HepG2 (cell line): Measurements from ENCODE around the gene DPT. TPM values are rescaled to one million over a fixed set of nuclear protein-coding genes. Genes with fewer than 3 reads are reported as not detected.

Source experiments
- HOXA3 ChIP-seq: sonication (generic); formaldehyde crosslinking; IDR thresholded peaks from 2 replicates; pipeline ENCODE4 v1.5.0; 2020; ENCODE audit warnings: missing genetic modification reagents
- JARID2 ChIP-seq: sonication (generic); formaldehyde crosslinking; IDR thresholded peaks from 2 replicates; pipeline ENCODE4 v1.8.1; 2023; ENCODE audit warnings: missing genetic modification reagents, inconsistent platforms; ENCODE audit not compliant: insufficient replicate concordance
- KDM4B ChIP-seq: sonication (generic); formaldehyde crosslinking; IDR thresholded peaks from 2 replicates; pipeline ENCODE4 v1.4.0; 2020; ENCODE audit warnings: missing genetic modification reagents
- MAFG ChIP-seq: sonication (generic); formaldehyde crosslinking; IDR thresholded peaks from 2 replicates; pipeline ENCODE4 v1.5.1; 2020; ENCODE audit warnings: mild to moderate bottlenecking, missing genetic modification reagents
- NCOA1 ChIP-seq: sonication (generic); formaldehyde crosslinking; IDR thresholded peaks from 2 replicates; pipeline ENCODE4 v1.9.0; 2021; ENCODE audit warnings: missing genetic modification reagents
- PAF1 ChIP-seq: IDR thresholded peaks from 2 replicates; pipeline ENCODE4 v1.6.1; 2016; ENCODE audit warnings: missing genetic modification reagents, missing compliant biosample characterization
- RFX5 ChIP-seq: IDR thresholded peaks from 2 replicates; pipeline ENCODE4 v1.6.1; 2011; ENCODE audit warnings: low read depth, low read length, improper control_type of control experiment
- RXRB ChIP-seq: IDR thresholded peaks from 2 replicates; pipeline ENCODE4 v1.6.1; 2016; ENCODE audit warnings: borderline replicate concordance, missing genetic modification reagents, missing compliant biosample characterization
- SMC3 ChIP-seq: IDR thresholded peaks from 2 replicates; pipeline ENCODE4 v1.6.1; 2011; ENCODE audit warnings: low read length, improper control_type of control experiment
- SNAPC2 ChIP-seq: sonication (generic); formaldehyde crosslinking; IDR thresholded peaks from 2 replicates; pipeline ENCODE4 v1.8.1; 2022; ENCODE audit warnings: mild to moderate bottlenecking, missing genetic modification reagents
- STAT5B ChIP-seq: sonication (generic); formaldehyde crosslinking; IDR thresholded peaks from 2 replicates; pipeline ENCODE4 v1.4.0; 2020; ENCODE audit warnings: missing genetic modification reagents
- SUZ12 ChIP-seq: fragments of 150-350 bp; IDR thresholded peaks from 2 replicates; pipeline ENCODE4 v1.6.1; 2014; ENCODE audit warnings: low read depth, low read length
- TAF15 ChIP-seq: fragments of 200-400 bp; formaldehyde crosslinking; IDR thresholded peaks from one replicate; pipeline ENCODE4 v1.6.1; 2018; ENCODE audit warnings: mild to moderate bottlenecking, low read depth, low read length; ENCODE audit not compliant: poor library complexity, severe bottlenecking
- YEATS2 ChIP-seq: sonication (generic); formaldehyde crosslinking; IDR thresholded peaks from 2 replicates; pipeline ENCODE4 v1.4.0; 2020; ENCODE audit warnings: missing genetic modification reagents, borderline replicate concordance
- ZFP41 ChIP-seq: sonication (generic); formaldehyde crosslinking; IDR thresholded peaks from 2 replicates; pipeline ENCODE4 v1.4.0; 2020; ENCODE audit warnings: mild to moderate bottlenecking, missing genetic modification reagents, borderline replicate concordance
- ZNF12 ChIP-seq: sonication (generic); formaldehyde crosslinking; IDR thresholded peaks from 2 replicates; pipeline ENCODE4 v1.5.0; 2020; ENCODE audit warnings: missing genetic modification reagents
- ZNF235 ChIP-seq: sonication (generic); formaldehyde crosslinking; IDR thresholded peaks from 2 replicates; pipeline ENCODE4 v1.8.1; 2023; ENCODE audit warnings: mild to moderate bottlenecking, missing genetic modification reagents, borderline replicate concordance
- ZNF263 ChIP-seq: sonication (generic); formaldehyde crosslinking; IDR thresholded peaks from 2 replicates; pipeline ENCODE4 v1.4.0; 2020; ENCODE audit warnings: missing genetic modification reagents
- ZNF282 ChIP-seq: fragments of 450-650 bp; IDR thresholded peaks from 2 replicates; pipeline ENCODE4 v1.6.1; 2018; ENCODE audit not compliant: partially characterized antibody
- ZNF34 ChIP-seq: sonication (generic); formaldehyde crosslinking; IDR thresholded peaks from 2 replicates; pipeline ENCODE4 v1.4.0; 2020; ENCODE audit warnings: mild to moderate bottlenecking, missing genetic modification reagents, borderline replicate concordance
- ZNF737 ChIP-seq: sonication (generic); formaldehyde crosslinking; IDR thresholded peaks from 2 replicates; pipeline ENCODE4 v1.5.0; 2020; ENCODE audit warnings: missing genetic modification reagents, mild to moderate bottlenecking, borderline replicate concordance
- polyA plus RNA-seq, 8 experiments: library from polyadenylated mRNA; depleted of rRNA in 3 of 8; stranded (reverse) in 7 of 8; unstranded in 1 of 8; fragments of >200 nt; fragmentation: Illumina TruSeq in 4 of 8; extraction: Trizol in 4 of 8; gene quantifications; 2 replicates each; pipeline versions ENCODE4 v1.2.1 to v1.2.3, GENCODE V29; 2011 to 2016; ENCODE audit warnings: low read depth in 4 of 8, missing spikeins in 1 of 8, mixed read lengths in 1 of 8; ENCODE audit not compliant: insufficient read depth in 1 of 8
- total RNA-seq, 5 experiments: library from RNA; depleted of rRNA; stranded (reverse); fragments of >200 nt; fragmentation: Illumina TruSeq; extraction: Trizol; gene quantifications; 2 replicates each; pipeline ENCODE4 v1.2.3, GENCODE V29; 2016; ENCODE audit warnings: low read depth in 1 of 5
- TF ChIP-seq, protein P1 (sequence below): IDR thresholded peaks from 2 replicates; pipeline ENCODE4 v1.6.1; 2012; ENCODE audit warnings: low read depth, low read length, improper control_type of control experiment
- TF ChIP-seq, protein P2 (sequence below): sonication (generic); formaldehyde crosslinking; IDR thresholded peaks from 2 replicates; pipeline ENCODE4 v1.5.0; 2020; ENCODE audit warnings: missing genetic modification reagents
- TF ChIP-seq, protein P3 (sequence below): sonication (generic); formaldehyde crosslinking; IDR thresholded peaks from 2 replicates; pipeline ENCODE4 v1.4.0; 2020; ENCODE audit warnings: missing genetic modification reagents, borderline replicate concordance

The DPT gene
- total and polyA plus RNA-seq, 2 of the 13 experiments (the other 11 are each of a cell fraction or from before 2014, with no cell fraction given), result 0.04 TPM; not detected in 1

DNA sequence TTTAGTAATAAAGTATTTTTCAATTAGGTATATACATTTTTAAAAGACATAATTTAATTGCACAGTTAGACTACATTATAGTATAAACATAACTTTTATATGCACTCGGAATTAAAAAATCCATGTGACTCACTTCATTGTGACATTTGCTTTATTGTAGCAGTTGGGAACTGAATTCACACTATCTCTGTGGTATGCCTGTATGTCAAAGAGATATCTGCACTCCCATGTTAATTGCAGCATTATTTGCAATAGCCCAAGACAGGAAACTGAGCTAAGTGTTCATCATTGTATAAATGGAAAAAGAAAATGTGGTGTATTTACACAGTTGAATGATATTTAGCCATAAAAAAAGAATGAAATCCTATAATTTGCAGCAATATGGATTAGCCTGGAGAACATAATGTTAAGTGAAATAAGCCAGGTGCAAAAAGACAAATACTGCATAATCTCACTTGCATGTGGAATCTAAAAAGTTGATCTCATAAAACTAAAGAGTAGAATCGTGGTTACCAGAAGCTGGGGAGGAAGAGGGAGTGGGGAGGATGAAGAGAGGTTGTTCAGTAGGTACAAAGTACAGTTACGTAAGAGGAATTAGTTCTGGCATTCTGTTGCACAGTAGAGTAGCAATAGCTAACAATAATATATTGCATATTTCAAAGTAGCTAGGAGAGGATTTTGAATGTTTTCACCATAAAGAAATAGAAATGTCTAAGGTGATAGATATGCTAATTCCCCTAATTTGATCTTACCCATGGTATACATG, 64.8 kb downstream of the DPT start (continued):
- TF ChIP-seq NCOA1 (CRISPR knock-in tag), result no peak
- no peak for TF ChIP-seq ZFP41
- no peak for TF ChIP-seq YEATS2 (CRISPR knock-in tag)
- TF ChIP-seq RFX5, result no peak
- no peak for TF ChIP-seq ZNF282
- TF ChIP-seq MAFG (CRISPR knock-in tag), result no peak
- no peak for TF ChIP-seq SNAPC2 (CRISPR knock-in tag)
- TF ChIP-seq KDM4B, result no peak
- TF ChIP-seq SUZ12, result no peak
- TF ChIP-seq PAF1, result no peak
- TF ChIP-seq SMC3, result no peak
- TF ChIP-seq ZNF235 (CRISPR knock-in tag), result no peak
- TF ChIP-seq ZNF34 (CRISPR knock-in tag), result no peak
- TF ChIP-seq ZNF737 (CRISPR knock-in tag), result no peak
- TF ChIP-seq ZNF263, result peak; percentile 95
- TF ChIP-seq, protein P1, sequence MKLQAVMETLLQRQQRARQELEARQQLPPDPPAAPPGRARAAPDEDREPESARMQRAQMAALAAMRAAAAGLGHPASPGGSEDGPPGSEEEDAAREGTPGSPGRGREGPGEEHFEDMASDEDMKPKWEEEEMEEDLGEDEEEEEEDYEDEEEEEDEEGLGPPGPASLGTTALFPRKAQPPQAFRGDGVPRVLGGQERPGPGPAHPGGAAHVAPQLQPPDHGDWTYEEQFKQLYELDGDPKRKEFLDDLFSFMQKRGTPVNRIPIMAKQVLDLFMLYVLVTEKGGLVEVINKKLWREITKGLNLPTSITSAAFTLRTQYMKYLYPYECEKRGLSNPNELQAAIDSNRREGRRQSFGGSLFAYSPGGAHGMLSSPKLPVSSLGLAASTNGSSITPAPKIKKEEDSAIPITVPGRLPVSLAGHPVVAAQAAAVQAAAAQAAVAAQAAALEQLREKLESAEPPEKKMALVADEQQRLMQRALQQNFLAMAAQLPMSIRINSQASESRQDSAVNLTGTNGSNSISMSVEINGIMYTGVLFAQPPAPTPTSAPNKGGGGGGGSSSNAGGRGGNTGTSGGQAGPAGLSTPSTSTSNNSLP, result no peak
- peak; percentile 62 for TF ChIP-seq RXRB
- TF ChIP-seq, protein P2, sequence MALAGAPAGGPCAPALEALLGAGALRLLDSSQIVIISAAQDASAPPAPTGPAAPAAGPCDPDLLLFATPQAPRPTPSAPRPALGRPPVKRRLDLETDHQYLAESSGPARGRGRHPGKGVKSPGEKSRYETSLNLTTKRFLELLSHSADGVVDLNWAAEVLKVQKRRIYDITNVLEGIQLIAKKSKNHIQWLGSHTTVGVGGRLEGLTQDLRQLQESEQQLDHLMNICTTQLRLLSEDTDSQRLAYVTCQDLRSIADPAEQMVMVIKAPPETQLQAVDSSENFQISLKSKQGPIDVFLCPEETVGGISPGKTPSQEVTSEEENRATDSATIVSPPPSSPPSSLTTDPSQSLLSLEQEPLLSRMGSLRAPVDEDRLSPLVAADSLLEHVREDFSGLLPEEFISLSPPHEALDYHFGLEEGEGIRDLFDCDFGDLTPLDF (CRISPR knock-in tag), result no peak
- TF ChIP-seq HOXA3, result no peak
- no peak for TF ChIP-seq TAF15
- TF ChIP-seq STAT5B, result no peak
- TF ChIP-seq JARID2, result no peak
- TF ChIP-seq ZNF12 (CRISPR knock-in tag), result 0 out of 2 replicates have a peak, but pooled peaks have one; percentile 12
- TF ChIP-seq, protein P3, sequence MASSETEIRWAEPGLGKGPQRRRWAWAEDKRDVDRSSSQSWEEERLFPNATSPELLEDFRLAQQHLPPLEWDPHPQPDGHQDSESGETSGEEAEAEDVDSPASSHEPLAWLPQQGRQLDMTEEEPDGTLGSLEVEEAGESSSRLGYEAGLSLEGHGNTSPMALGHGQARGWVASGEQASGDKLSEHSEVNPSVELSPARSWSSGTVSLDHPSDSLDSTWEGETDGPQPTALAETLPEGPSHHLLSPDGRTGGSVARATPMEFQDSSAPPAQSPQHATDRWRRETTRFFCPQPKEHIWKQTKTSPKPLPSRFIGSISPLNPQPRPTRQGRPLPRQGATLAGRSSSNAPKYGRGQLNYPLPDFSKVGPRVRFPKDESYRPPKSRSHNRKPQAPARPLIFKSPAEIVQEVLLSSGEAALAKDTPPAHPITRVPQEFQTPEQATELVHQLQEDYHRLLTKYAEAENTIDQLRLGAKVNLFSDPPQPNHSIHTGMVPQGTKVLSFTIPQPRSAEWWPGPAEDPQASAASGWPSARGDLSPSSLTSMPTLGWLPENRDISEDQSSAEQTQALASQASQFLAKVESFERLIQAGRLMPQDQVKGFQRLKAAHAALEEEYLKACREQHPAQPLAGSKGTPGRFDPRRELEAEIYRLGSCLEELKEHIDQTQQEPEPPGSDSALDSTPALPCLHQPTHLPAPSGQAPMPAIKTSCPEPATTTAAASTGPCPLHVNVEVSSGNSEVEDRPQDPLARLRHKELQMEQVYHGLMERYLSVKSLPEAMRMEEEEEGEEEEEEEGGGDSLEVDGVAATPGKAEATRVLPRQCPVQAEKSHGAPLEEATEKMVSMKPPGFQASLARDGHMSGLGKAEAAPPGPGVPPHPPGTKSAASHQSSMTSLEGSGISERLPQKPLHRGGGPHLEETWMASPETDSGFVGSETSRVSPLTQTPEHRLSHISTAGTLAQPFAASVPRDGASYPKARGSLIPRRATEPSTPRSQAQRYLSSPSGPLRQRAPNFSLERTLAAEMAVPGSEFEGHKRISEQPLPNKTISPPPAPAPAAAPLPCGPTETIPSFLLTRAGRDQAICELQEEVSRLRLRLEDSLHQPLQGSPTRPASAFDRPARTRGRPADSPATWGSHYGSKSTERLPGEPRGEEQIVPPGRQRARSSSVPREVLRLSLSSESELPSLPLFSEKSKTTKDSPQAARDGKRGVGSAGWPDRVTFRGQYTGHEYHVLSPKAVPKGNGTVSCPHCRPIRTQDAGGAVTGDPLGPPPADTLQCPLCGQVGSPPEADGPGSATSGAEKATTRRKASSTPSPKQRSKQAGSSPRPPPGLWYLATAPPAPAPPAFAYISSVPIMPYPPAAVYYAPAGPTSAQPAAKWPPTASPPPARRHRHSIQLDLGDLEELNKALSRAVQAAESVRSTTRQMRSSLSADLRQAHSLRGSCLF (CRISPR knock-in tag), result no peak
